Measurements from ENCODE around the gene MKKS. TPM values are rescaled to one million over a fixed set of nuclear protein-coding genes. Genes with fewer than 3 reads are reported as not detected.
A peak's percentile ranks its signal among the peaks of the same experiment; 100 is the strongest.

Gene MKKS
- total and polyA plus RNA-seq, 2 of the 13 experiments (the other 11 are each of a cell fraction or from before 2014, with no cell fraction given), result 26.7 to 34.5 TPM

GRCh38 chr20:10434467-10434831 lies 427 bp upstream of the MKKS start:
- ATAC-seq, result peak; percentile 80
- 0 out of 2 replicates have a peak, but pooled peaks cover under 1% of the 10 kb centered on the region for H4K20me1 ChIP-seq (ENCODE audit: insufficient read depth, low read length)
- peak overlapping the region; percentile 93 for H2AFZ ChIP-seq (ENCODE audit: low read length)
- BruUV-seq (replicated peaks), result no TSS peak
- H3K27ac ChIP-seq (ENCODE audit: extremely low read length, insufficient read depth, low read length), result peak overlapping the region; percentile 85
- WGBS (ENCODE audit: low lambda C conversion rate), result under 1% methylated on average over 17 of the region's 17 CpGs
- H3K4me1 ChIP-seq (ENCODE audit: insufficient read depth, low read length), result peaks cover 57% of the 10 kb centered on the region
- ChIA-PET CTCF (ENCODE audit: low intra/inter-chr PET ratio, low total read pairs) (no interaction called here), POLR2A (interaction anchor here (0.6 to 2.8 kb wide), 56 partner anchors 8 to 833 kb away, joined by 3 to 46 read pairs (median 6); partner anchors contain the start of genes ANKEF1 and JAG1)
- peak; percentile 100 for DNase-seq (ENCODE audit: low spot score)
- H3K79me2 ChIP-seq (ENCODE audit: insufficient read depth, low read length), result peaks cover 68% of the 10 kb centered on the region
- peak overlapping the region; percentile 80 for H3K4me2 ChIP-seq (ENCODE audit: low read depth, low read length)
- intact Hi-C loops (cut with micrococcal nuclease; ENCODE audit: unreplicated experiment) (loop anchor here (1.0 to 10.0 kb wide), 5 partner anchors 64 to 840 kb away; no protein-coding TSS in a partner anchor), in situ Hi-C loops (cut with HindIII; ENCODE audit: extremely low pct_ligation_motif_present, low pct_unique_long_range_greater_than_20kb) (loop anchor here (5.0 to 25.0 kb wide), 3 partner anchors 108 to 1103 kb away; no protein-coding TSS in a partner anchor)
- H3K27me3 ChIP-seq (ENCODE audit: control insufficient read depth in 1 of 2, insufficient read depth in 2 of 2, low read length in 2 of 2), result no peaks in the 10 kb centered on the region; a peak in 1 of 5 replicates
- peak; percentile 64 for FAIRE-seq
- no peaks in the 10 kb centered on the region for H3K9me3 ChIP-seq (ENCODE audit: low read length)
- H3K36me3 ChIP-seq (replicated peaks in 1 of 2; ENCODE audit: control insufficient read depth in 1 of 2, insufficient read depth in 2 of 2, low read length in 2 of 2), result no peaks in the 10 kb centered on the region
- H3K9ac ChIP-seq (ENCODE audit: insufficient read depth, low read depth, low read length), result peak overlapping the region; percentile 92
- H3K4me3 ChIP-seq (replicated peaks in 1 of 3; ENCODE audit: insufficient read depth in 1 of 3, low read depth in 2 of 3, low read length in 3 of 3), result peak overlapping the region; percentile 80 to 91 (median 90)
- TF ChIP-seq CAMTA2 (CRISPR knock-in tag; IDR thresholded peaks at IDR 0.05; ENCODE audit: borderline replicate concordance), result 0 out of 2 replicates have a peak, but pooled peaks have one; percentile 88
- TF ChIP-seq ZNF580 (CRISPR knock-in tag; IDR thresholded peaks at IDR 0.05; ENCODE audit: borderline replicate concordance, low read depth), result peak; percentile 27; the same call in 1 of the 2 replicates
- 0 out of 2 replicates have a peak, but pooled peaks have one; percentile 13 for TF ChIP-seq GTF3A (CRISPR knock-in tag; conservative IDR thresholded peaks at IDR 0.05)
- TF ChIP-seq RARA (CRISPR knock-in tag; IDR thresholded peaks at IDR 0.05), result peak; percentile 16; the same call in 1 of the 2 replicates
- 0 out of 2 replicates have a peak, but pooled peaks have one; percentile 14 for TF ChIP-seq ZNF546 (CRISPR knock-in tag; conservative IDR thresholded peaks at IDR 0.05)
- TF ChIP-seq AGO2 (optimal IDR thresholded peaks at IDR 0.05; ENCODE audit: low read depth, low read length), result no peak
- peak; percentile 96 to 99 for TF ChIP-seq POLR2A (IDR thresholded peaks at IDR 0.05; ENCODE audit: insufficient read depth in 1 of 2, low read depth in 2 of 2, low read length in 2 of 2)
- TF ChIP-seq HNRNPH1 (optimal IDR thresholded peaks at IDR 0.05; ENCODE audit: low read depth, low read length), result no peak
- TF ChIP-seq KLF6 (CRISPR knock-in tag; IDR thresholded peaks at IDR 0.05), result peak; percentile 70
- TF ChIP-seq ARNTL (CRISPR knock-in tag; IDR thresholded peaks at IDR 0.05), result 0 out of 2 replicates have a peak, but pooled peaks have one; percentile 7
- TF ChIP-seq ZNF30 (CRISPR knock-in tag; IDR thresholded peaks at IDR 0.05), result 0 out of 2 replicates have a peak, but pooled peaks have one; percentile 8
- peak; percentile 46 for TF ChIP-seq PRPF4 (IDR thresholded peaks at IDR 0.05; ENCODE audit: low read depth, low read length, poor library complexity, severe bottlenecking)
- TF ChIP-seq SNAI1 (CRISPR knock-in tag; IDR thresholded peaks at IDR 0.05; ENCODE audit: borderline replicate concordance), result peak; percentile 45; the same call in 1 of the 2 replicates
- peak; percentile 29; the same call in 1 of the 2 replicates for TF ChIP-seq HOXA5 (CRISPR knock-in tag; IDR thresholded peaks at IDR 0.05)
- TF ChIP-seq CREB1 (IDR thresholded peaks at IDR 0.05), result peak; percentile 53; the same call in 1 of the 2 replicates
- TF ChIP-seq CREB1 (CRISPR knock-in tag; IDR thresholded peaks at IDR 0.05), result peak; percentile 10; the same call in 1 of the 2 replicates
- TF ChIP-seq ZNF383 (CRISPR knock-in tag; IDR thresholded peaks at IDR 0.05; ENCODE audit: borderline replicate concordance), result no peak
- TF ChIP-seq ZSCAN22 (CRISPR knock-in tag; IDR thresholded peaks at IDR 0.05), result peak; percentile 81
- peak; percentile 48; the same call in 1 of the 2 replicates for TF ChIP-seq TBX3 (IDR thresholded peaks at IDR 0.05; ENCODE audit: borderline replicate concordance)
- peak; percentile 53; the same call in 1 of the 2 replicates for TF ChIP-seq ZNF766 (CRISPR knock-in tag; IDR thresholded peaks at IDR 0.05; ENCODE audit: borderline replicate concordance)
- TF ChIP-seq TBL1XR1 (IDR thresholded peaks at IDR 0.05; ENCODE audit: borderline replicate concordance, low read length, partially characterized antibody), result peak; percentile 42
- 0 out of 2 replicates have a peak, but pooled peaks have one; percentile 2 for TF ChIP-seq HMG20B (CRISPR knock-in tag; conservative IDR thresholded peaks at IDR 0.05)
- TF ChIP-seq NFATC3 (CRISPR knock-in tag; IDR thresholded peaks at IDR 0.05), result no peak
- TF ChIP-seq NPAS2 (CRISPR knock-in tag; IDR thresholded peaks at IDR 0.05; ENCODE audit: borderline replicate concordance), result no peak
- peak; percentile 18; the same call in 1 of the 2 replicates for TF ChIP-seq BHLHE40 (IDR thresholded peaks at IDR 0.05; ENCODE audit: low read length)

All from HepG2 (cell line).